BLaER1 treated with 17β-estradiol and CSF1 and Interleukin-3, amounts not matched to agents 10 nM and 100 nM (cell line): Measurements from ENCODE around the gene BEAN1.

Experiments
- H3K27ac ChIP-seq, 11 experiments: shearing (Covaris generic); formaldehyde crosslinking; 2 replicates each; pipeline ENCODE4 v1.8.1; 2022
- H3K27me3 ChIP-seq, 11 experiments: shearing (Covaris generic); formaldehyde crosslinking; 2 replicates each; pipeline ENCODE4 v1.8.1; 2022
- H3K36me3 ChIP-seq, 11 experiments: shearing (Covaris generic); formaldehyde crosslinking; 2 replicates each; pipeline ENCODE4 v1.8.1; 2022
- H3K4me1 ChIP-seq, 10 experiments: shearing (Covaris generic); formaldehyde crosslinking; 2 replicates each; pipeline ENCODE4 v1.8.1; 2022
- H3K4me2 ChIP-seq, 11 experiments: shearing (Covaris generic); formaldehyde crosslinking; 2 replicates each; pipeline ENCODE4 v1.8.1; 2022
- H3K4me3 ChIP-seq, 10 experiments: shearing (Covaris generic); formaldehyde crosslinking; 2 replicates each; pipeline ENCODE4 v1.8.1; 2022
- H3K9ac ChIP-seq, 11 experiments: shearing (Covaris generic); formaldehyde crosslinking; 2 replicates each; pipeline ENCODE4 v1.8.1; 2022
- H3K9me3 ChIP-seq, 11 experiments: shearing (Covaris generic); formaldehyde crosslinking; replicated peaks in 1 of 11; 2 replicates each; pipeline ENCODE4 v1.8.1; 2022
- H4K20me1 ChIP-seq, 11 experiments: shearing (Covaris generic); formaldehyde crosslinking; 2 replicates each; pipeline ENCODE4 v1.8.1; 2022
- Cebpa-rat ChIP-seq, 11 experiments: shearing (Covaris generic); IDR thresholded peaks; 2 replicates each; pipeline ENCODE4 v1.8.1; 2022

The BEAN1 gene

DNA sequence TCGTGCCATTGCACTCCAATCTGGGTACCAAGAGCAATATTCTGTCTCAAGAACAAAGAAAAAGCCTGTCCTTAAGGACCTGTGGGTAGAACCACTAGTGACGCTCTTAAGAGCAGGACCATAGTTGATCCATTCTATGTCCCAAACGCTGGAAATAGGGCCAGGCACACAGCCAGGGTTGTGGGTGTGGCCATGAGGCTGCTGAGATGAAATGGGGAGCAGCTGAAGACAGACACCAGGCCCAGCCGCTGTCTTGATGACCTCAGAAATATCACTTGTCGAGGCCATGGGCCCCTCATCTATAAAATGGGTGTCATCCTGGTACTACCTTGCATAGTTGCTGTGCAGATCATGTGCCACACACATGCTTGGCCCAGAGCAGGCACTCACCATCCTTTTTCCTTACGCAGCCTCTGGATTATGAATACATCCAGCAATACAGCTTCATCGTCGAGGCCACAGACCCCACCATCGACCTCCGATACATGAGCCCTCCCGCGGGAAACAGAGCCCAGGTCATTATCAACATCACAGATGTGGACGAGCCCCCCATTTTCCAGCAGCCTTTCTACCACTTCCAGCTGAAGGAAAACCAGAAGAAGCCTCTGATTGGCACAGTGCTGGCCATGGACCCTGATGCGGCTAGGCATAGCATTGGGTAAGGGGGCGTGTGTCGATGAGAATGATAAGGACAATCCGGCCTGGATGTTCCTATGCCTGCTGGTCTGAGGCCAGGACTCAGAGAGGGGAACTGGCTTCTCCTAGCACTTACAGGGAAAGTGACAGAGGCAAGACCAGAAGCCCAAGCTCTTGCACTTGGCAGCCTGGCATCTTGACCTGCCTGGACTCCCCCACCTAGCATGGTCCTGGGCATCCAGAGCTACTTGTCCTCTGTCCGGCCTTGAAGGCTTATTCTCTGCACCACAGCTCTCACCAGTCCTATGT lies 35.1 kb upstream of the BEAN1 start:
- H3K4me3 ChIP-seq = no peak overlapping the region
- peaks cover 0 to 12% (median 7%) of the 10 kb centered on the region in 10 experiments; a peak in 10 of 20 replicates for H3K4me1 ChIP-seq
- H3K9me3 ChIP-seq = peaks cover 0 to 4% (median 0%) of the 10 kb centered on the region in 11 experiments; a peak in 1 of 22 replicates
- H3K4me2 ChIP-seq = no peak overlapping the region
- no peaks in the 10 kb centered on the region for H3K27me3 ChIP-seq
- H3K27ac ChIP-seq = no peak overlapping the region
- no peak for TF ChIP-seq Cebpa-rat (IDR thresholded peaks at IDR 0.05)
- no peaks in the 10 kb centered on the region for H4K20me1 ChIP-seq
- H3K36me3 ChIP-seq = no peaks in the 10 kb centered on the region
- no peak overlapping the region for H3K9ac ChIP-seq

DNA sequence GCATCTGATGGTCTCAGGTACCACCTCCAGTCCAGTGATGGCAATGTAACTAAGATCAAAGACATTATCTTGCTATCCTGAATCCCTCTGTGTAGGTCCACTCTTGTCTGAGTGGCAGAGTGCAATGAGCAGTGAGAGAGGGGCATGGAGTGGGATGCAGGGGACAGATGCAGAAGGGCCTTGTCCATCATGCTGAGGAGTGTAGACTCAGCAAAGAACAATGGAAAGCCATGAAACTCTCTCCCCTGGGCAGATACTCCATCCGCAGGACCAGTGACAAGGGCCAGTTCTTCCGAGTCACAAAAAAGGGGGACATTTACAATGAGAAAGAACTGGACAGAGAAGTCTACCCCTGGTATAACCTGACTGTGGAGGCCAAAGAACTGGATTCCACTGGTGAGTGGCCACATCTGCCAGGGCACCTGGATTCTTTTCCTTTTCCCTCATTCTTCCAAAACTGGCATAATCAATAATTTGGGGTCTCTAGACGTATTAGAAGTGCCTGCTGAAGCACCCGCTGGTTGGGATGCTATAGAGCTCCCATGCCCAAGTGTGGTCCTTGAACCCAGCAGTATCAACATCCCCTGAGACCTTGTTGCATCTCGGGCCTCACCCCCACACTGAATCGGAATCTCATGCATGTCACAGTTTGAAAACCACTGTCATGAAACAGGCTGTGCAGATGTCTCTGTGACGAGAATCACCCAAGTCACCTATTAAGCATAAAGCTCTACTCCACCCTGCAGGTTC lies 31.1 kb upstream of the BEAN1 start:
- no peaks in the 10 kb centered on the region for H3K27me3 ChIP-seq
- no peaks in the 10 kb centered on the region for H4K20me1 ChIP-seq
- peaks cover 0 to 47% (median 39%) of the 10 kb centered on the region in 10 experiments; a peak in 18 of 20 replicates for H3K4me1 ChIP-seq
- H3K4me3 ChIP-seq = no peak overlapping the region
- no peak overlapping the region for H3K27ac ChIP-seq
- peaks cover 0 to 7% (median 0%) of the 10 kb centered on the region in 11 experiments; a peak in 1 of 22 replicates for H3K9me3 ChIP-seq
- peak overlapping the region in 6 of 11 experiments; percentile 1 to 24 (median 10); a peak in 5 of 22 replicates for H3K4me2 ChIP-seq
- H3K36me3 ChIP-seq = no peaks in the 10 kb centered on the region
- no peak for TF ChIP-seq Cebpa-rat (IDR thresholded peaks at IDR 0.05)
- H3K9ac ChIP-seq = no peak overlapping the region

DNA sequence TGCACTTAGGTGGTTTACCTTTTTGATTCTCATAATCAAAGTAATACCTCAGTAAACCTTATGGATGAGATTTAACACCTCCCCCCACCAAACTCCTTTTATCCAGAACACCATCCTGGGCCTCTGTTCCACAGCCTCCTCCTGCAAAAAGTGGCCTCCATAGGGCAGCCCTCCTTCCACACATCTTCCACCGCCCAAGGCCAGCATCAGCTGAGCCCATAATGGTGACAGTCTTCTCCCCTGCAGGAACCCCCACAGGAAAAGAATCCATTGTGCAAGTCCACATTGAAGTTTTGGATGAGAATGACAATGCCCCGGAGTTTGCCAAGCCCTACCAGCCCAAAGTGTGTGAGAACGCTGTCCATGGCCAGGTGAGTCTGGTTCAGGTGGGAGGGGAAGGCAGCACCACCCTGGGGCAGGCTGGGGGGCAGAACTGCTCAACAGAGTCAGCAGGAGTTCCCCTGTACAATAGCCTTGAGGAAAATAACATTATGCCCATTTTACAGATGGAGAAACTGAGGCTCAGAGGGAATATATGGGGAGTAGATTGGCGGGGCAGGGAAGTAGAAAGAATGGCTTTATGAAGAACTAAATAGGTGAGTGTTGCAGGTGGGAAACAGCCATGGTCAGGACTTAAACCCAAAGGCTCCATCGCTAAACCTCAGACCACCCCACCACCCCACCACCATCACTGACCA lies 29.2 kb upstream of the BEAN1 start:
- TF ChIP-seq Cebpa-rat (IDR thresholded peaks at IDR 0.05) = no peak
- peak overlapping the region in 7 of 11 experiments; percentile 22 to 72 (median 69); a peak in 12 of 22 replicates for H3K4me2 ChIP-seq
- no peaks in the 10 kb centered on the region for H4K20me1 ChIP-seq
- peaks cover 0 to 57% (median 48%) of the 10 kb centered on the region in 10 experiments; a peak in 18 of 20 replicates for H3K4me1 ChIP-seq
- no peak overlapping the region for H3K27ac ChIP-seq
- no peak overlapping the region for H3K9ac ChIP-seq
- H3K4me3 ChIP-seq = no peak overlapping the region
- no peaks in the 10 kb centered on the region for H3K36me3 ChIP-seq
- no peaks in the 10 kb centered on the region for H3K27me3 ChIP-seq
- H3K9me3 ChIP-seq = peaks cover 0 to 7% (median 0%) of the 10 kb centered on the region in 11 experiments; a peak in 1 of 22 replicates

DNA sequence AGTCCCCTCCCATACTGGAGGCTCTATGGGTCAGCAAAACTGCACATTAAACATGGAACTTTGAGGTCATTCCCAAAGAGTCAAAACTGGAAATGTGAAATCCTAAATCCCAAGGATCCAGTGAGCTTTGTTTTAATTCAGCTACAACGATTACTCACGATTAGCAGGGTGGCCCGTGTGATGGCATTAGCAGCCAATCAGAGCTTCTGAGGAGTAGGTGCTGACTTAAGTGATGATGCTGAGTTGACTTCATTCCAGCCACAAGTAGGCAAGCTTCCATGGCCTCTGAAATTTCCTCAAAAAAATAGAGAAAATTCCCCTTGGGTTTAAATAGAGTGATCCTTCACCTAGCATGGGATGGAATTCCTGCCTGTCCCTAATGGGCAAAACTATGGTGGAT lies 28.1 kb upstream of the BEAN1 start:
- Histone ChIP-seq H4K20me1 (no peaks in the 10 kb centered on the region), H3K27ac (no peak overlapping the region), H3K4me3 (no peak overlapping the region), H3K9ac (no peak overlapping the region), H3K9me3 (peaks cover 0 to 7% (median 0%) of the 10 kb centered on the region in 11 experiments; a peak in 1 of 22 replicates), H3K36me3 (no peaks in the 10 kb centered on the region), H3K27me3 (no peaks in the 10 kb centered on the region), H3K4me1 (peaks cover 0 to 57% (median 48%) of the 10 kb centered on the region in 10 experiments; a peak in 18 of 20 replicates), H3K4me2 (peak overlapping the region in 7 of 11 experiments; percentile 60 to 73 (median 70); a peak in 13 of 22 replicates)
- TF ChIP-seq Cebpa-rat (IDR thresholded peaks at IDR 0.05) = no peak

DNA sequence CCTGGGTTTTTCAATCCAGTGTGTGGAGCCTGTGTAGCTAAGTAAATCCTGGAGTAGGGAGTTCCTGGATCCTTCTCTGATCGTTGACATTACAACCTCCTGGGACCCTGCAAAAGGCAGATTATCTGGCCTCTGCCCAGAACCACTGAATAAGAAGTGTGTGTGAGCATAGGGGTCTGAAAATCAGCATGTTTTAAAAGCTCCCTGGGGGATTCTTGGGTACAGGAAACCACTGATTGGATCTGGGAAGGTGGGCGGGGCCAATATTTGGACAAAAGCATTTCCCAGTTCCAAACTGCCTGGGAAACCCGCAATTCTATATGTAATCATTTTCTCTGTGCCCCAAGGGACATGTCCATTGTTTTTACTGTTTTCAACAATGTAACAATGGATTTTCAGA lies 27.2 kb upstream of the BEAN1 start:
- H3K4me1 ChIP-seq = peaks cover 0 to 57% (median 48%) of the 10 kb centered on the region in 10 experiments; a peak in 18 of 20 replicates
- H3K27me3 ChIP-seq = no peaks in the 10 kb centered on the region
- no peaks in the 10 kb centered on the region for H3K36me3 ChIP-seq
- H3K27ac ChIP-seq = no peak overlapping the region
- no peak overlapping the region; a peak in 1 of 22 replicates for H3K9ac ChIP-seq
- no peak for TF ChIP-seq Cebpa-rat (IDR thresholded peaks at IDR 0.05)
- H3K4me3 ChIP-seq = no peak overlapping the region
- H4K20me1 ChIP-seq = no peaks in the 10 kb centered on the region
- H3K9me3 ChIP-seq = peaks cover 0 to 10% (median 2%) of the 10 kb centered on the region in 11 experiments; a peak in 9 of 22 replicates
- peak overlapping the region; percentile 28 to 73 (median 60); a peak in 20 of 22 replicates for H3K4me2 ChIP-seq

DNA sequence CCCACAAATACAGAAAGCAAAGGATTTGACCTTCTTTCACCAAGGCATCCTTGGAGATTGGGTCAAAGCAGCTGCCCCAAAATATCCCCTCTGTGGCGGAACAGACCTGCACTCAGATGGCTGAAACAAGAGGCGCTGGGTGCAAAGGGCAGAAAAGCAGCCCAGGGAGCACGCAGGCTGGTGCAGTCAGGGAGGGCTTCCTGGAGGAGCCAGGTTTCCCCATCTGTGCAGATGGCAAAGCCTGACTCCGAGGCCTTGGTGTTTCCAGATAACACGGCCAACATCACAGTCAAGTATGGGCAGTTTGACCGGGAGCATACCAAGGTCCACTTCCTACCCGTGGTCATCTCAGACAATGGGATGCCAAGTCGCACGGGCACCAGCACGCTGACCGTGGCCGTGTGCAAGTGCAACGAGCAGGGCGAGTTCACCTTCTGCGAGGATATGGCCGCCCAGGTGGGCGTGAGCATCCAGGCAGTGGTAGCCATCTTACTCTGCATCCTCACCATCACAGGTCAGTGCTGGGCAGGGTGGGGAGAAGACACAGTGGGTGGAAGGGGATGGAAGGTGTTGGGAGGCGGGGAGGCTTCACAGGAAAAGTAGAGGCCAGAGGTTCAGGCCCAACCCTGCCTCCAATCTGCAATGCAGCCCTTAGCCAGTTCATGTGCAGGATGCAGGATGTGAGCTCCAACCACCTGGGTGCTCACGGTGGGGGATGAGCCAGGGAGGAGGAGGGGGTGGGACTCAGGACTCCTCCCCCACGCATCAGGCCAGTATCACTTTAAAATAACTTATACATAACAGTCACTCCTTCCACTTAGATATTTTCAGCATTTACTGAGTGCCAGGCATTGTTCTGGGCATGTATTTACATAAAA lies 26.4 kb upstream of the BEAN1 start:
- no peak for TF ChIP-seq Cebpa-rat (IDR thresholded peaks at IDR 0.05)
- Histone ChIP-seq H3K9me3 (peaks cover 0 to 13% (median 7%) of the 10 kb centered on the region in 11 experiments; a peak in 10 of 22 replicates), H3K36me3 (no peaks in the 10 kb centered on the region), H3K27ac (no peak overlapping the region), H3K4me1 (peaks cover 0 to 56% (median 48%) of the 10 kb centered on the region in 10 experiments; a peak in 18 of 20 replicates), H3K4me3 (no peak overlapping the region), H3K27me3 (no peaks in the 10 kb centered on the region), H3K4me2 (peak overlapping the region in 9 of 11 experiments; percentile 44 to 73 (median 69); a peak in 18 of 22 replicates), H4K20me1 (no peaks in the 10 kb centered on the region), H3K9ac (no peak overlapping the region; a peak in 2 of 22 replicates)

DNA sequence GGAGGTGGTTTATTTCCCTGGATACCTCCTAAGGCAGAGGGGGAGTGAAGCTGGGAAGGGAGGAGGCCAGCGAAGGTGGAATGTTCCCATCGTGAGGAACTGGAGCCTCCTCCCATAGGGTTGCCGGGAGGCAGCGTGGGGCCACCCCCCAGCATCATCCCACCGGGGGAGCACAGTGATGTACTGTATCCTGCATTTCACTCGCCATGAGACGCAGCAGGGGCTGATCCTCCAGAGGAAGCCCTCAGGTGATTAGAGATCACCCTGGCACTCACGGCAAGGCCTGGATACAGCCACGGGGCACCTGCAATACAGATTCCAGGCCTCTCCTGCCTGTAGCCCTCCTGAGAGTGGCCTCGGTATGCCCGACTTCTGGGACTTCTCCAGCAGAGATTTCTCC lies 25.5 kb upstream of the BEAN1 start:
- Histone ChIP-seq H3K9me3 (peaks cover 0 to 13% (median 7%) of the 10 kb centered on the region in 11 experiments; a peak in 10 of 22 replicates), H3K4me3 (no peak overlapping the region), H3K27me3 (no peaks in the 10 kb centered on the region), H3K36me3 (no peaks in the 10 kb centered on the region), H3K4me1 (peaks cover 0 to 48% (median 42%) of the 10 kb centered on the region in 10 experiments; a peak in 18 of 20 replicates), H3K9ac (no peak overlapping the region), H3K27ac (no peak overlapping the region), H3K4me2 (peak overlapping the region in 5 of 11 experiments; percentile 60 to 72 (median 70); a peak in 7 of 22 replicates), H4K20me1 (no peaks in the 10 kb centered on the region)
- no peak for TF ChIP-seq Cebpa-rat (IDR thresholded peaks at IDR 0.05)
